Measurements from ENCODE around the gene USP40. TPM values are rescaled to one million over a fixed set of nuclear protein-coding genes. Genes with fewer than 3 reads are reported as not detected.

Gene USP40
- total RNA-seq, 3 donors from 2014 or later, result 30.6 to 32.7 (median 31.2) TPM

DNA sequence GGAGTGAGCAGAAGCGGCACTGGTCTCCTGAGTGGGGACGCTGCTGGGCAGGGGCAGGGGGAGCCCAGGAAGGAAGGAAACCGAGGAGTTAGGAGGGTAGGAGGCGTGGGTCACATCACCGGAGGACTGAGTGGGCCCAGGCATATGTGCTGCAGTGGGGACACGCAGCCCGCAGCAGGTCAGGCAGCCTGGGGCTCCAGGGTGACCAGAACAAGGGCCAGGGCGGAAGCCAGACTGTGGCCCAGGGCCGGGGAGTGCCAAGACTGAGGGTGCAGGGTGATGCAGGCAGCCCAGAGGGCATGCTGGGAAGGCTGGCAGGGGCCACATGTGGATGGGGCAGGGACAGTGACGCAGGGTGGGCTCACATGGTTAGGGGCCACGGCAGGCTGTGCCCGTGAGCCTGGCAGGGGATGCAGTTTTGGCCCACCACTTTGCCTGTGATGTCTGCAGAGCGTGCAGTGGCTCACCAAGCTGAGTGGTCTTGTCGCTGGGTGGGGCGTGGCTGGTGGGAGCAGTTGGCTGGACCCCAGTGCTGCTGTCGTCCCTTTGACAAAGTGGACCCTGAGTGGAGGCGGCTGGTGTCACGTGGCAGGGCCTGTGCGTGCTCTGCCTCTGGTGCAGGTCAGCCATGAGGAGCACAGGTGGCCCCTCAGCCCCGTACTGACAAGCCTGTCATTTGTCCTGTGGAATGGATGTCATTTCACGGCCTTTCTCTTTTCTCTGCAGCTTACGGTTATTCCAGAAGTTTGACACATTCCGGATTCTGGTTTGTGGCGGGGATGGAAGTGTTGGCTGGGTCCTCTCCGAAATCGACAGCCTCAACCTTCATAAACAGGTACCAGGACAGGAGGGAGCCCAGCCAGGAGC, 125.2 kb downstream of the USP40 start:
- intact Hi-C loops (cut with DNase I, micrococcal nuclease), result loop anchor here in 1 of 2 donors (2.0 to 10.0 kb wide), 2 partner anchors 39 to 87 kb away; partner anchors contain the start of gene DGKD
- DNase-seq, result peak in 1 of 3 donors; percentile 21
- TF ChIP-seq, protein P1, sequence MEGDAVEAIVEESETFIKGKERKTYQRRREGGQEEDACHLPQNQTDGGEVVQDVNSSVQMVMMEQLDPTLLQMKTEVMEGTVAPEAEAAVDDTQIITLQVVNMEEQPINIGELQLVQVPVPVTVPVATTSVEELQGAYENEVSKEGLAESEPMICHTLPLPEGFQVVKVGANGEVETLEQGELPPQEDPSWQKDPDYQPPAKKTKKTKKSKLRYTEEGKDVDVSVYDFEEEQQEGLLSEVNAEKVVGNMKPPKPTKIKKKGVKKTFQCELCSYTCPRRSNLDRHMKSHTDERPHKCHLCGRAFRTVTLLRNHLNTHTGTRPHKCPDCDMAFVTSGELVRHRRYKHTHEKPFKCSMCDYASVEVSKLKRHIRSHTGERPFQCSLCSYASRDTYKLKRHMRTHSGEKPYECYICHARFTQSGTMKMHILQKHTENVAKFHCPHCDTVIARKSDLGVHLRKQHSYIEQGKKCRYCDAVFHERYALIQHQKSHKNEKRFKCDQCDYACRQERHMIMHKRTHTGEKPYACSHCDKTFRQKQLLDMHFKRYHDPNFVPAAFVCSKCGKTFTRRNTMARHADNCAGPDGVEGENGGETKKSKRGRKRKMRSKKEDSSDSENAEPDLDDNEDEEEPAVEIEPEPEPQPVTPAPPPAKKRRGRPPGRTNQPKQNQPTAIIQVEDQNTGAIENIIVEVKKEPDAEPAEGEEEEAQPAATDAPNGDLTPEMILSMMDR (IDR thresholded peaks at IDR 0.05), result no peak
- Histone ChIP-seq H3K9me3 (no peaks in the 10 kb centered on the region), H3K4me1 (ENCODE audit: low read depth) (no peaks in the 10 kb centered on the region), H3K4me3 (no peak overlapping the region), H3K36me3 (ENCODE audit: low read depth) (no peaks in the 10 kb centered on the region)
- no peak for ATAC-seq

DNA sequence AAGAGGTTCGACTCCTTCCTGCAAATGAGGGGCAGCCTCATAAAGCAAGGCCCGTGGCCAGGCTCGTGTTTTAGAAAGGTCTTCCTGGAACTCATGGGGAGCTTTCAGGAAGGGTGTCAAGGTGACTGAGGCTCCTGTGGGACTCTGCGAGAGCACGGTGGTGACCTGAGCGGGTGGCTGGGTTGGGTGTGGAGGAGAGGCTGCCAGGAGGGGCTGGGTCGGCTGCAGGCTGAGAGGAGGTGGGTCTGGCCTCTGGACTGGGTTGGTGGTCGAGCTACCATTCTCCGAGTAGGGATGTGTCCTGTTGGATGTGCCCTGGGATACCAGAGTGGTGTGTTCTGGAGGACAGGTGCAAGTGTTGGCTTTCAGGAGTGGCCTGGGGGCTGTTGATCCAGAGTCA, 125.9 kb downstream of the USP40 start:
- ATAC-seq, result no peak
- H3K36me3 ChIP-seq (ENCODE audit: low read depth), result no peaks in the 10 kb centered on the region
- peak in 1 of 3 donors; percentile 17 for DNase-seq
- TF ChIP-seq, protein P1 (IDR thresholded peaks at IDR 0.05), result no peak
- H3K9me3 ChIP-seq, result no peaks in the 10 kb centered on the region
- H3K4me1 ChIP-seq (ENCODE audit: low read depth), result no peaks in the 10 kb centered on the region
- no peak overlapping the region for H3K4me3 ChIP-seq
- intact Hi-C loops (cut with DNase I, micrococcal nuclease), result loop anchor here in 1 of 2 donors (10.0 kb wide), 1 partner anchor 86 kb away; the partner anchor contains the start of gene DGKD

DNA sequence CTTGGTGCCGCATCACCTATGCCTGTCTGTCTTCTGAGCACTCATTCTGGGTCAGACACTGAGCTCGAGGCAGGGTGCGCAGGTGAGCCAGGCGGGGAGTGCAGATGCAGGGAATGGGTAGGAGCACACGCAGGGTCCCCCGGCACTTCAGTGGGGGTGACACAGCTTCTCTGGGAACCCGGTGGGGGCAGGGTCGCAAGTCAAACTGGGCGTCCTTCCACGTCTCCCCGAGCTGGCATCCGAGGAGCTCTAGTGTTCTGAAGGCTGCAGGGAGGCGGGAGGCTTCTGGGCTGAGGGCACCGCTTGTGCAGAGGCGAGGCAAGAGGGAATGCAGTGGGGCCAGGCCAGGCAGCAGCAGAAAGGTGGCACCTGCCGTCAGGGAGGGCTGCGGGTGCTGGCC, 126.3 kb downstream of the USP40 start:
- ATAC-seq (no peak), DNase-seq (peak in 1 of 3 donors; percentile 13)
- no peaks in the 10 kb centered on the region for H3K9me3 ChIP-seq
- no peaks in the 10 kb centered on the region for H3K4me1 ChIP-seq (ENCODE audit: low read depth)
- H3K36me3 ChIP-seq (ENCODE audit: low read depth), result no peaks in the 10 kb centered on the region
- no peak overlapping the region for H3K4me3 ChIP-seq
- intact Hi-C loops (cut with DNase I, micrococcal nuclease), result loop anchor here in 1 of 2 donors (10.0 kb wide), 1 partner anchor 86 kb away; the partner anchor contains the start of gene DGKD
- TF ChIP-seq, protein P1 (IDR thresholded peaks at IDR 0.05), result no peak

DNA sequence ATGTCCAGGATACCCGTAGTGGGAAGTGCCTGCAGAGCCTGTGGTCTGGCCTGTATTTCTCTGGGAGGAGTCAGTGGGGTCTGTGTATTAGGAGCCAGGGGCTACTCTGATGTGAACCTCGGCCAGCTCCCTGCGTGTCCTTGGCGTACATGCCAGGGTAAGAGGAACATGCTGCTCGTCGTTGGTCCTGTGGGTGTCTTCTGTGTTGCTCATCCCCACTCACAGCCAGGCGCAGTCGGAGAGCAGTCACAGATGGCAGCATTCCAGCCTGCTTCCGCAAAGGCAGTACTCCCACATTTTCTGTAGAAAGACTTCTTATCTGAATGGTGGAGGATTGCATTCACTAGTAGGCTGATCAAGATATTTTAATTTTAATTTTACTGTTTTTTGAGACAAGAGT, 127.4 kb downstream of the USP40 start:
- no peaks in the 10 kb centered on the region for H3K36me3 ChIP-seq (ENCODE audit: low read depth)

DNA sequence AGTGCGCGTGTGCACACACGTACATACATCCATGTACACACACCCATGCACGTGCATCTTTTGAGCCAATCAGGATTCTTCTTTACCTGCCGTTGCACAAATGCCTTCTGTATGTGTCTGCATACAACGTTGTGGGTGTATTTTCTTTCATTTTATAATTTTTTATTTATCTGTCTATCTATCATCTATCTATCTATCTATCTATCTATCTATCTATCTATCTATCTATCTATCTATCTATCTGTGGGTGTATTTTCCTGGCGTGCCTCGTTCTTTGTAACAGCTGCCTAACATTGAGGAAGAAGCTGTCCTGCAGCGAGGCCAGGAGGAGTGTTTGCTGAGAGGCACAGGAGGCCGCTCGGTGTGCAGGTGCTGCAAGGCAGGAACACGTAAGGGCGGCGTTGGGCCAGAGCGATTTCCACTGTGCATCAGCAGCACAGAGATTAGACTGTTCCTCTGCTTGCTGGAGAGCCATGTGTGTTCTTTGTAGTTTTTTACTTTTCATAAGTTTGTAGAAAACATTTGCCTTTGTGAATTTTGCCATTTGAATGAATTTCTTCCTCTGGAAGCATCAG, 127.9 kb downstream of the USP40 start:
- H3K4me3 ChIP-seq, result no peak overlapping the region
- no peak for ATAC-seq
- no peaks in the 10 kb centered on the region for H3K9me3 ChIP-seq
- H3K4me1 ChIP-seq (ENCODE audit: low read depth), result no peaks in the 10 kb centered on the region
- H3K36me3 ChIP-seq (ENCODE audit: low read depth), result no peaks in the 10 kb centered on the region
- intact Hi-C loops (cut with DNase I, micrococcal nuclease), result no loop called here
- peak in 1 of 3 donors; percentile 23 for DNase-seq
- TF ChIP-seq, protein P1 (IDR thresholded peaks at IDR 0.05), result no peak

More for the DNA sequence above, 127.4 kb downstream of the USP40 start:
- peak in 1 of 3 donors; percentile 15 for DNase-seq
- TF ChIP-seq, protein P1 (IDR thresholded peaks at IDR 0.05), result no peak
- H3K9me3 ChIP-seq, result no peaks in the 10 kb centered on the region
- ATAC-seq, result no peak
- no peaks in the 10 kb centered on the region for H3K4me1 ChIP-seq (ENCODE audit: low read depth)
- no peak overlapping the region for H3K4me3 ChIP-seq
- intact Hi-C loops (cut with DNase I, micrococcal nuclease), result no loop called here

All from mucosa of descending colon (tissue), 3 donors.